ENCODE data around the gene LMO7.

LMO7 gene

GRCh38 chr13:75879656-75880055 is 243.5 kb downstream of the LMO7 start:
- no peak overlapping the region for H4K91ac ChIP-seq (ENCODE audit: low read depth, low read length, poor library complexity)
- peaks cover 0 to 12% (median 0%) of the 10 kb centered on the region in 3 experiments for H3K27me3 ChIP-seq (ENCODE audit: control insufficient read depth in 3 of 3, insufficient read depth in 3 of 3, low read depth in 1 of 3, low read length in 3 of 3)
- no peak overlapping the region for H2BK5ac ChIP-seq (ENCODE audit: low read length)
- H3K14ac ChIP-seq (ENCODE audit: low read length): no peak overlapping the region
- H2AFZ ChIP-seq (ENCODE audit: low read length): no peak overlapping the region
- no peaks in the 10 kb centered on the region for H3K36me3 ChIP-seq (replicated peaks in 1 of 2; ENCODE audit: control insufficient read depth in 2 of 2, insufficient read depth in 2 of 2, low read length in 2 of 2)
- H2BK12ac ChIP-seq (ENCODE audit: low read length): no peak overlapping the region
- no peak overlapping the region for H3K4me3 ChIP-seq (ENCODE audit: low read length in 2 of 2)
- no peak overlapping the region for H3K9ac ChIP-seq (ENCODE audit: low read depth, low read length, poor library complexity)
- no peak overlapping the region for H3K4me2 ChIP-seq (ENCODE audit: insufficient read depth, low read length, poor library complexity, severe bottlenecking)
- no peaks in the 10 kb centered on the region for H3K9me3 ChIP-seq (replicated peaks in 1 of 2; ENCODE audit: control insufficient read depth in 2 of 2, insufficient read depth in 1 of 2, low read depth in 1 of 2, low read length in 2 of 2)
- H4K8ac ChIP-seq (ENCODE audit: low read depth, low read length): no peak overlapping the region
- no peak overlapping the region for H3K18ac ChIP-seq (ENCODE audit: low read length)
- H2AK5ac ChIP-seq (ENCODE audit: low read depth, low read length): no peak overlapping the region
- WGBS, 2 donors (ENCODE audit: extremely low coverage in 2 of 2, insufficient read length in 2 of 2, insufficient replicate concordance in 1 of 2): no CpG with 5 or more reads among the region's 4 CpGs
- no peak overlapping the region for H2BK120ac ChIP-seq (ENCODE audit: low read depth, low read length)
- no peak overlapping the region for H2BK15ac ChIP-seq (ENCODE audit: low read length)
- DNase-seq (ENCODE audit: low spot score): no peak
- no peak overlapping the region for H3K27ac ChIP-seq (replicated peaks; ENCODE audit: low read length)
- no peaks in the 10 kb centered on the region for H3K79me1 ChIP-seq (ENCODE audit: low read depth, low read length)
- H3K4me1 ChIP-seq (ENCODE audit: control insufficient read depth in 2 of 2, insufficient read depth in 1 of 2, low read depth in 1 of 2, low read length in 2 of 2): peaks cover 7% of the 10 kb centered on the region in 2 donors
- no peak overlapping the region for H3K4ac ChIP-seq (ENCODE audit: low read length)
- H3K23ac ChIP-seq (ENCODE audit: low read depth, low read length, poor library complexity): no peak overlapping the region

- no peak overlapping the region for H2AK5ac ChIP-seq (ENCODE audit: low read depth, low read length)
- H3K9me3 ChIP-seq (replicated peaks in 1 of 2; ENCODE audit: control insufficient read depth in 2 of 2, insufficient read depth in 1 of 2, low read depth in 1 of 2, low read length in 2 of 2): no peaks in the 10 kb centered on the region
- H2BK15ac ChIP-seq (ENCODE audit: low read length): no peak overlapping the region
- H2BK120ac ChIP-seq (ENCODE audit: low read depth, low read length): no peak overlapping the region
- no peak overlapping the region for H3K23ac ChIP-seq (ENCODE audit: low read depth, low read length, poor library complexity)
- H3K27ac ChIP-seq (replicated peaks; ENCODE audit: low read length): no peak overlapping the region
- H3K18ac ChIP-seq (ENCODE audit: low read length): no peak overlapping the region
- no peak overlapping the region for H3K14ac ChIP-seq (ENCODE audit: low read length)
- peaks cover 0 to 4% (median 0%) of the 10 kb centered on the region in 3 experiments for H3K27me3 ChIP-seq (ENCODE audit: control insufficient read depth in 3 of 3, insufficient read depth in 3 of 3, low read depth in 1 of 3, low read length in 3 of 3)
- H3K4ac ChIP-seq (ENCODE audit: low read length): no peak overlapping the region
- no peak overlapping the region for H3K4me3 ChIP-seq (ENCODE audit: low read length in 2 of 2)
- H3K4me2 ChIP-seq (ENCODE audit: insufficient read depth, low read length, poor library complexity, severe bottlenecking): no peak overlapping the region
- no peak overlapping the region for H2BK12ac ChIP-seq (ENCODE audit: low read length)
- no peaks in the 10 kb centered on the region for H3K36me3 ChIP-seq (replicated peaks in 1 of 2; ENCODE audit: control insufficient read depth in 2 of 2, insufficient read depth in 2 of 2, low read length in 2 of 2)
- H3K9ac ChIP-seq (ENCODE audit: low read depth, low read length, poor library complexity): no peak overlapping the region
- H4K8ac ChIP-seq (ENCODE audit: low read depth, low read length): no peak overlapping the region
- no peak overlapping the region for H2AFZ ChIP-seq (ENCODE audit: low read length)
- WGBS, 2 donors (ENCODE audit: extremely low coverage in 2 of 2, insufficient read length in 2 of 2, insufficient replicate concordance in 1 of 2): no CpG with 5 or more reads among the region's 4 CpGs
- no peak overlapping the region for H2BK5ac ChIP-seq (ENCODE audit: low read length)
- no peaks in the 10 kb centered on the region for H3K79me1 ChIP-seq (ENCODE audit: low read depth, low read length)
- no peak for DNase-seq (ENCODE audit: low spot score)
- H4K91ac ChIP-seq (ENCODE audit: low read depth, low read length, poor library complexity): no peak overlapping the region
- peaks cover 7% of the 10 kb centered on the region in 2 donors for H3K4me1 ChIP-seq (ENCODE audit: control insufficient read depth in 2 of 2, insufficient read depth in 1 of 2, low read depth in 1 of 2, low read length in 2 of 2)
Measured at GRCh38 chr13:75881109-75881775, 245.1 kb downstream of the LMO7 start.

- no peak overlapping the region for H2AK5ac ChIP-seq (ENCODE audit: low read depth, low read length)
- no peak overlapping the region for H3K4ac ChIP-seq (ENCODE audit: low read length)
- no CpG with 5 or more reads among the region's 1 CpG for WGBS, 2 donors (ENCODE audit: extremely low coverage in 2 of 2, insufficient read length in 2 of 2, insufficient replicate concordance in 1 of 2)
Measured at GRCh38 chr13:75882261-75882660, 246.1 kb downstream of the LMO7 start.

GRCh38 chr13:75889427-75889826 is 253.3 kb downstream of the LMO7 start:
- Histone ChIP-seq H2BK15ac (ENCODE audit: low read length) (no peak overlapping the region), H3K4me2 (ENCODE audit: insufficient read depth, low read length, poor library complexity, severe bottlenecking) (no peak overlapping the region), H2BK5ac (ENCODE audit: low read length) (no peak overlapping the region), H2AFZ (ENCODE audit: low read length) (no peak overlapping the region), H3K9ac (ENCODE audit: low read depth, low read length, poor library complexity) (no peak overlapping the region), H3K14ac (ENCODE audit: low read length) (no peak overlapping the region), H3K18ac (ENCODE audit: low read length) (no peak overlapping the region), H3K79me1 (ENCODE audit: low read depth, low read length) (no peaks in the 10 kb centered on the region), H2AK5ac (ENCODE audit: low read depth, low read length) (no peak overlapping the region), H2BK120ac (ENCODE audit: low read depth, low read length) (no peak overlapping the region), H3K23ac (ENCODE audit: low read depth, low read length, poor library complexity) (no peak overlapping the region), H3K4ac (ENCODE audit: low read length) (no peak overlapping the region), H2BK12ac (ENCODE audit: low read length) (no peak overlapping the region), H4K91ac (ENCODE audit: low read depth, low read length, poor library complexity) (no peak overlapping the region), H3K36me3 (replicated peaks in 1 of 2; ENCODE audit: control insufficient read depth in 2 of 2, insufficient read depth in 2 of 2, low read length in 2 of 2) (no peaks in the 10 kb centered on the region), H3K9me3 (replicated peaks in 1 of 2; ENCODE audit: control insufficient read depth in 2 of 2, insufficient read depth in 1 of 2, low read depth in 1 of 2, low read length in 2 of 2) (no peaks in the 10 kb centered on the region), H3K4me3 (ENCODE audit: low read length in 2 of 2) (no peak overlapping the region), H3K4me1 (ENCODE audit: control insufficient read depth in 2 of 2, insufficient read depth in 1 of 2, low read depth in 1 of 2, low read length in 2 of 2) (peaks cover 0 to 2% of the 10 kb centered on the region in 2 donors), H3K27me3 (ENCODE audit: control insufficient read depth in 3 of 3, insufficient read depth in 3 of 3, low read depth in 1 of 3, low read length in 3 of 3) (no peaks in the 10 kb centered on the region), H4K8ac (ENCODE audit: low read depth, low read length) (no peak overlapping the region), H3K27ac (replicated peaks; ENCODE audit: low read length) (no peak overlapping the region)
- DNase-seq (ENCODE audit: low spot score): no peak

More at GRCh38 chr13:75882261-75882660, 246.1 kb downstream of the LMO7 start:
- Histone ChIP-seq H2AFZ (ENCODE audit: low read length) (no peak overlapping the region), H3K9me3 (replicated peaks in 1 of 2; ENCODE audit: control insufficient read depth in 2 of 2, insufficient read depth in 1 of 2, low read depth in 1 of 2, low read length in 2 of 2) (no peaks in the 10 kb centered on the region), H3K4me1 (ENCODE audit: control insufficient read depth in 2 of 2, insufficient read depth in 1 of 2, low read depth in 1 of 2, low read length in 2 of 2) (peaks cover under 1 to 2% of the 10 kb centered on the region in 2 donors), H3K9ac (ENCODE audit: low read depth, low read length, poor library complexity) (no peak overlapping the region), H4K8ac (ENCODE audit: low read depth, low read length) (no peak overlapping the region), H3K4me2 (ENCODE audit: insufficient read depth, low read length, poor library complexity, severe bottlenecking) (no peak overlapping the region), H2BK12ac (ENCODE audit: low read length) (no peak overlapping the region), H3K27ac (replicated peaks; ENCODE audit: low read length) (no peak overlapping the region), H3K36me3 (replicated peaks in 1 of 2; ENCODE audit: control insufficient read depth in 2 of 2, insufficient read depth in 2 of 2, low read length in 2 of 2) (no peaks in the 10 kb centered on the region), H3K79me1 (ENCODE audit: low read depth, low read length) (no peaks in the 10 kb centered on the region), H3K4me3 (ENCODE audit: low read length in 2 of 2) (no peak overlapping the region), H3K14ac (ENCODE audit: low read length) (no peak overlapping the region), H3K23ac (ENCODE audit: low read depth, low read length, poor library complexity) (no peak overlapping the region), H2BK15ac (ENCODE audit: low read length) (no peak overlapping the region), H2BK5ac (ENCODE audit: low read length) (no peak overlapping the region), H3K27me3 (ENCODE audit: control insufficient read depth in 3 of 3, insufficient read depth in 3 of 3, low read depth in 1 of 3, low read length in 3 of 3) (peaks cover 0 to 3% (median 0%) of the 10 kb centered on the region in 3 experiments), H2BK120ac (ENCODE audit: low read depth, low read length) (no peak overlapping the region), H3K18ac (ENCODE audit: low read length) (no peak overlapping the region), H4K91ac (ENCODE audit: low read depth, low read length, poor library complexity) (no peak overlapping the region)
- no peak for DNase-seq (ENCODE audit: low spot score)
